ENCODE results near the gene ASH1L.
"Not testable (repeated sequence)": the region's sequence is repeated elsewhere in the genome, so short reads cannot be mapped to it uniquely, and the experiment has no call there.

Gene ASH1L

GRCh38 chr1:155424091-155424490 lies 138.5 kb downstream of the ASH1L start:
- H3K36me3 ChIP-seq = peaks cover 12% of the 10 kb centered on the region
- no peak for TF ChIP-seq CTCF (IDR thresholded peaks at IDR 0.05; ENCODE audit: low read depth, low read length)

GRCh38 chr1:155420788-155421187 lies 141.8 kb downstream of the ASH1L start:
- Histone ChIP-seq H3K4me3 (ENCODE audit: low read depth, low read length) (no peak overlapping the region), H3K9me3 (ENCODE audit: severe bottlenecking) (no peaks in the 10 kb centered on the region), H3K36me3 (peaks cover 12% of the 10 kb centered on the region), H3K27me3 (ENCODE audit: insufficient read depth, low read depth, severe bottlenecking) (no peaks in the 10 kb centered on the region), H3K27ac (no peak overlapping the region)
- TF ChIP-seq CTCF (IDR thresholded peaks at IDR 0.05; ENCODE audit: low read depth, low read length) = no peak
- DNase-seq = no peak

More at GRCh38 chr1:155424091-155424490, 138.5 kb downstream of the ASH1L start:
- no peak for DNase-seq
- H3K4me3 ChIP-seq (ENCODE audit: low read depth, low read length) = no peak overlapping the region
- H3K27me3 ChIP-seq (ENCODE audit: insufficient read depth, low read depth, severe bottlenecking) = no peaks in the 10 kb centered on the region
- H3K9me3 ChIP-seq (ENCODE audit: severe bottlenecking) = peaks cover 9% of the 10 kb centered on the region
- H3K27ac ChIP-seq = no peak overlapping the region

GRCh38 chr1:155411840-155412239 lies 150.8 kb downstream of the ASH1L start:
- not testable (repeated sequence) for H3K9me3 ChIP-seq (ENCODE audit: severe bottlenecking); H3K27me3 ChIP-seq (ENCODE audit: insufficient read depth, low read depth, severe bottlenecking); DNase-seq; H3K4me3 ChIP-seq (ENCODE audit: low read depth, low read length); H3K27ac ChIP-seq
- peaks cover 39% of the 10 kb centered on the region for H3K36me3 ChIP-seq

- no peaks in the 10 kb centered on the region for H3K27me3 ChIP-seq (ENCODE audit: insufficient read depth, low read depth, severe bottlenecking)
- H3K27ac ChIP-seq = no peak overlapping the region
- peaks cover 40% of the 10 kb centered on the region for H3K36me3 ChIP-seq
- no peak overlapping the region for H3K4me3 ChIP-seq (ENCODE audit: low read depth, low read length)
- no peak for TF ChIP-seq CTCF (IDR thresholded peaks at IDR 0.05; ENCODE audit: low read depth, low read length)
- no peak for DNase-seq
- no peaks in the 10 kb centered on the region for H3K9me3 ChIP-seq (ENCODE audit: severe bottlenecking)
Observed at GRCh38 chr1:155410931-155411330, 151.7 kb downstream of the ASH1L start.

GRCh38 chr1:155396874-155397476 lies 165.6 kb downstream of the ASH1L start:
- DNase-seq = no peak
- Histone ChIP-seq H3K27me3 (ENCODE audit: insufficient read depth, low read depth, severe bottlenecking) (no peaks in the 10 kb centered on the region), H3K27ac (no peak overlapping the region), H3K36me3 (peaks cover 25% of the 10 kb centered on the region), H3K4me3 (ENCODE audit: low read depth, low read length) (no peak overlapping the region), H3K9me3 (ENCODE audit: severe bottlenecking) (no peaks in the 10 kb centered on the region)
- TF ChIP-seq CTCF (IDR thresholded peaks at IDR 0.05; ENCODE audit: low read depth, low read length) = no peak

GRCh38 chr1:155392898-155393411 lies 169.6 kb downstream of the ASH1L start:
- H3K4me3 ChIP-seq (ENCODE audit: low read depth, low read length) = no peak overlapping the region
- H3K9me3 ChIP-seq (ENCODE audit: severe bottlenecking) = peaks cover 7% of the 10 kb centered on the region
- TF ChIP-seq CTCF (IDR thresholded peaks at IDR 0.05; ENCODE audit: low read depth, low read length) = no peak
- peak overlapping the region; percentile 4 for H3K27ac ChIP-seq
- H3K27me3 ChIP-seq (ENCODE audit: insufficient read depth, low read depth, severe bottlenecking) = no peaks in the 10 kb centered on the region
- H3K36me3 ChIP-seq = peaks cover 57% of the 10 kb centered on the region
- peak; percentile 89 for DNase-seq
